ENCODE results near the gene LRCOL1.

The LRCOL1 gene

DNA sequence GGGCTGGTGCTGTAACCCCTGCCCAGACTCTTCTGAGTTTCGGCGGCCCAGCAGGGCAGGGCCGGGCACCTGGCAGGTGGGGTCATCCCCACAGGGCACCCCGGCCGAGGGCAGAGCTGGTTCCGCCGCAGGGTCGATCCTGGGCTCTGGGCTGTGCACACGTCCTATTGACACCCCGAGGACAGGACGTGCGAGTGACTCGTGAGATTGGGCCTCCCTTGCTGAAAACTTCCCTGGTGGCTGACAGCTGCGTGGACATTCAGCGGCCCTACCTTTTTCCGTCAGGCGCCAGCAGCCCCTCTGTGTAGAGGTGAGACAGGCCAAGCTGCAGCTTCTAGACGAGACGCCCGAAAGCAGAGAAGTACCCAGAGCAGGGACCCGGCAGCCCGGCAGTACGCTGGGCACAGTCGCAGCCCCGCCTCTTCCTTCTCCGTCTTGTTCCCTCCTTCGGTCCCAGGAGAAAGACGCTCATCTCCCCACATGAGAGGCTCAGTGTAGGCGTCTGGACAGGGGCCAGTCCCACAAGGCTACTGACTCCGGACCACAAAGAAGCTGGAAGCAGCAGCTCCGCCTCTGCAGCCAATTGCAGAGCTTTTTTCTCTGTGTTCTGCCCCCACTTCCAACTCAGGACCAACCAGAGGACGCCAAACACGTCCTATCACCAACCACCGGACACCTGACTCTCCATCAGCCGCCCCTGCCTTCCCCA is at the start of gene LRCOL1:
TSS of gene LRCOL1 (minus strand) at position 532 of the 709 bp plus-strand sequence. CDS start 4,331 bp downstream, outside the sequence.
- no peaks in the 10 kb centered on the region for H3K36me3 ChIP-seq (replicated peaks; ENCODE audit: low read depth, low read length)
- H3K9ac ChIP-seq (ENCODE audit: low read length), result no peak within 1 kb of the TSS
- H3K9me3 ChIP-seq (ENCODE audit: insufficient read depth, low read length), result no peaks in the 10 kb centered on the region
- no peaks in the 10 kb centered on the region for H3K27me3 ChIP-seq (ENCODE audit: low read depth, low read length)
- H3K4me3 ChIP-seq (ENCODE audit: low read length), result no peak within 1 kb of the TSS
- no peak within 1 kb of the TSS for H3K4me2 ChIP-seq (ENCODE audit: low read length)
- H4K20me1 ChIP-seq (ENCODE audit: insufficient read depth, low read length), result no peaks in the 10 kb centered on the region
- no peak within 1 kb of the TSS for H3K27ac ChIP-seq (ENCODE audit: low read length)
- H3K4me1 ChIP-seq (ENCODE audit: low read length), result peaks cover 6% of the 10 kb centered on the region; the same call in 1 of the 2 replicates
- no peak within 1 kb of the TSS for H2AFZ ChIP-seq (ENCODE audit: low read depth, low read length)
- H3K79me2 ChIP-seq (ENCODE audit: low read length), result no peaks in the 10 kb centered on the region
- TF ChIP-seq, protein P1, sequence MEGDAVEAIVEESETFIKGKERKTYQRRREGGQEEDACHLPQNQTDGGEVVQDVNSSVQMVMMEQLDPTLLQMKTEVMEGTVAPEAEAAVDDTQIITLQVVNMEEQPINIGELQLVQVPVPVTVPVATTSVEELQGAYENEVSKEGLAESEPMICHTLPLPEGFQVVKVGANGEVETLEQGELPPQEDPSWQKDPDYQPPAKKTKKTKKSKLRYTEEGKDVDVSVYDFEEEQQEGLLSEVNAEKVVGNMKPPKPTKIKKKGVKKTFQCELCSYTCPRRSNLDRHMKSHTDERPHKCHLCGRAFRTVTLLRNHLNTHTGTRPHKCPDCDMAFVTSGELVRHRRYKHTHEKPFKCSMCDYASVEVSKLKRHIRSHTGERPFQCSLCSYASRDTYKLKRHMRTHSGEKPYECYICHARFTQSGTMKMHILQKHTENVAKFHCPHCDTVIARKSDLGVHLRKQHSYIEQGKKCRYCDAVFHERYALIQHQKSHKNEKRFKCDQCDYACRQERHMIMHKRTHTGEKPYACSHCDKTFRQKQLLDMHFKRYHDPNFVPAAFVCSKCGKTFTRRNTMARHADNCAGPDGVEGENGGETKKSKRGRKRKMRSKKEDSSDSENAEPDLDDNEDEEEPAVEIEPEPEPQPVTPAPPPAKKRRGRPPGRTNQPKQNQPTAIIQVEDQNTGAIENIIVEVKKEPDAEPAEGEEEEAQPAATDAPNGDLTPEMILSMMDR (IDR thresholded peaks at IDR 0.05; ENCODE audit: low read depth, low read length), result no peak
- no peak for TF ChIP-seq EZH2phosphoT487 (IDR thresholded peaks at IDR 0.05; ENCODE audit: low read depth)

DNA sequence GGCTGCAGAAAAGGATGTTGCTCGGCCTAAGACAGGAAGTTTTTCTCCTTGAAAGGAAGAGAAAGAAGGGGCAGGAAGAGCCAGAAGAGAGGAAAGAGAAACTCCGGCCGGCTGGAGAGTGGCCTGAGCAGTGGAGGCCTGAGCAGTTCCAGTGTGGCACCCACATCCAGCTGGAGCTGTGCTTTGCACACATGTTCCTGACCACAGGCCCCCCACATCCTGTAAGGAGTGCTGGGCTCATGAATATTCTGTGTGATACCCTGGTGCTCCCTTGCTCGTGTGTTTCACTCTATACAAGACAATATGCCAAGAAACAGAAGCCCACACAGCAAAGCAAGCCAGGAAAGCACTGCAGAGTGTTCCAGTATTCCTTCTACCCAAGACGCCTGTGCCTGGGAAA is 49.7 kb upstream of the LRCOL1 start:
- H3K9ac ChIP-seq (ENCODE audit: low read length), result no peak overlapping the region
- H3K79me2 ChIP-seq (ENCODE audit: low read length), result no peaks in the 10 kb centered on the region
- H2AFZ ChIP-seq (ENCODE audit: low read depth, low read length), result no peak overlapping the region
- H3K4me2 ChIP-seq (ENCODE audit: low read length), result no peak overlapping the region
- no peaks in the 10 kb centered on the region for H4K20me1 ChIP-seq (ENCODE audit: insufficient read depth, low read length)
- no peaks in the 10 kb centered on the region for H3K4me1 ChIP-seq (ENCODE audit: low read length)
- no peaks in the 10 kb centered on the region for H3K9me3 ChIP-seq (ENCODE audit: insufficient read depth, low read length)
- peaks cover 78% of the 10 kb centered on the region for H3K36me3 ChIP-seq (replicated peaks; ENCODE audit: low read depth, low read length)
- H3K27ac ChIP-seq (ENCODE audit: low read length), result no peak overlapping the region
- H3K4me3 ChIP-seq (ENCODE audit: low read length), result no peak overlapping the region
- TF ChIP-seq, protein P1 (IDR thresholded peaks at IDR 0.05; ENCODE audit: low read depth, low read length), result no peak
- TF ChIP-seq EZH2phosphoT487 (IDR thresholded peaks at IDR 0.05; ENCODE audit: low read depth), result no peak
- H3K27me3 ChIP-seq (ENCODE audit: low read depth, low read length), result no peaks in the 10 kb centered on the region

DNA sequence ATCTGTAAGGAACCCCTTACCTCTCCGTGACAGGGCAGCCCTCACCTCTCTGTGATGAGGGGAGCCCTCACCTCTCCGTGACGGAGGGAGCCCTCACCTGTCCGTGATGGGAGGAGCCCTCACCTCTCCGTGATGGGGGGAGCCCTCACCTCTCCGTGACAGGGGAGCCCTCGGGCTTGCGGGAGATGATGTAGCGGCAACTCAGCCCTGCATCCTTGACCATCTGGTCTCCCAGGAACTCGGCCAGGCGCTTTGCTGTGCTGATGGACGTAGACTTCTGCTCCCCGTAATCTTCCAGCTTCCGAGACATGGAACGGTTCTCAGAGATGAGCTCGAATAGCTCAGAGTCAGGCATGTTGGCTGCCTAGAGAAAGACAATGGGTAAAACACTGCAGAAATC is 48.8 kb upstream of the LRCOL1 start:
- Histone ChIP-seq H3K4me3 (ENCODE audit: low read length) (no peak overlapping the region), H3K27ac (ENCODE audit: low read length) (no peak overlapping the region), H3K9ac (ENCODE audit: low read length) (no peak overlapping the region), H2AFZ (ENCODE audit: low read depth, low read length) (no peak overlapping the region), H3K4me1 (ENCODE audit: low read length) (no peaks in the 10 kb centered on the region), H4K20me1 (ENCODE audit: insufficient read depth, low read length) (no peaks in the 10 kb centered on the region), H3K4me2 (ENCODE audit: low read length) (no peak overlapping the region), H3K36me3 (replicated peaks; ENCODE audit: low read depth, low read length) (peaks cover 83% of the 10 kb centered on the region), H3K27me3 (ENCODE audit: low read depth, low read length) (no peaks in the 10 kb centered on the region), H3K79me2 (ENCODE audit: low read length) (no peaks in the 10 kb centered on the region), H3K9me3 (ENCODE audit: insufficient read depth, low read length) (no peaks in the 10 kb centered on the region)
- TF ChIP-seq EZH2phosphoT487 (IDR thresholded peaks at IDR 0.05; ENCODE audit: low read depth), result no peak
- TF ChIP-seq, protein P1 (IDR thresholded peaks at IDR 0.05; ENCODE audit: low read depth, low read length), result no peak

DNA sequence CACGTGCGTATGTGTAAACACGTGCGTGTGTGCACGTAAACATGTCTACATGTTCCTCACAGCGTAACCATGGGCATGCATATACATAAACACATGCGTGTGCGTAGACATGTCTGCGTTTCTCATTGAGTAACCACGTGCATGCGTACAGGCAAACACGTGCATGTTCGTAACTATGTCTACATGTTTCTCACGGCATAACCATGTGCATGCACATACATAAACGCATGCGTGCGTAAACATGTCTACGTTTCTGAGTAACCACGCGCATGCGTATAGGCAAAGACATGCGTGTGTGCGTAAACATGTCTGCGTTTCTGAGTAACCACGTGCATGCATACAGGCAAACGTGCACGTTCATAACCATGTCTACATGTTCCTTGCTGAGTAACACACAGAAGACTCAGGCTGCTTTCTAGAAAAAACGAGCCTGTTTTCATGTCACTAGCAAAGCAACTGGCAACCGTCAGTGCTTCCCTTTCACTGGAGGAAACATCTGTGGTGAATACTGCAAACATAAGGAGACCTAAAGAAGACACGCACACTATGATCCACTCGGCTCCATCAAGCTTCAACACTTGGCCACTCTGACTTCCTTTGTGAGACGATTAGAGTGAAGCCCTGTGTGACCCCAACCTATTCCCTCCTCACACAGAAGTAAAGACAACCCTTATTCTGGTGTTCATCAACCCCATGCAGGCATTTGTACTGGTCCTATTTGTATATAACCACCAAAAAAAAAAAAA is 47.9 kb upstream of the LRCOL1 start:
- no peaks in the 10 kb centered on the region for H3K9me3 ChIP-seq (ENCODE audit: insufficient read depth, low read length)
- no peak overlapping the region for H3K4me3 ChIP-seq (ENCODE audit: low read length)
- no peak overlapping the region for H3K4me2 ChIP-seq (ENCODE audit: low read length)
- no peak overlapping the region for H3K27ac ChIP-seq (ENCODE audit: low read length)
- peaks cover 85% of the 10 kb centered on the region for H3K36me3 ChIP-seq (replicated peaks; ENCODE audit: low read depth, low read length)
- no peaks in the 10 kb centered on the region for H3K79me2 ChIP-seq (ENCODE audit: low read length)
- H4K20me1 ChIP-seq (ENCODE audit: insufficient read depth, low read length), result no peaks in the 10 kb centered on the region
- H3K27me3 ChIP-seq (ENCODE audit: low read depth, low read length), result no peaks in the 10 kb centered on the region
- H3K4me1 ChIP-seq (ENCODE audit: low read length), result no peaks in the 10 kb centered on the region
- no peak overlapping the region for H2AFZ ChIP-seq (ENCODE audit: low read depth, low read length)
- no peak overlapping the region for H3K9ac ChIP-seq (ENCODE audit: low read length)
- TF ChIP-seq, protein P1 (IDR thresholded peaks at IDR 0.05; ENCODE audit: low read depth, low read length), result no peak
- TF ChIP-seq EZH2phosphoT487 (IDR thresholded peaks at IDR 0.05; ENCODE audit: low read depth), result no peak
